ENCODE data around the gene PSMG3.

GRCh38 chr7:1539181-1539881, 30.5 kb downstream of the PSMG3 start:
- TF ChIP-seq POLR2A (IDR thresholded peaks at IDR 0.05) (no peak), CTCF (IDR thresholded peaks at IDR 0.05) (no peak)

All from Peyer's patch (tissue), 4 donors.